ENCODE data around the gene EXD1. TPM values are rescaled to one million over a fixed set of nuclear protein-coding genes. Genes with fewer than 3 reads are reported as not detected.

EXD1 gene
- total and polyA plus RNA-seq, 2 of the 13 experiments (the other 11 are each of a cell fraction or from before 2014, with no cell fraction given), result not detected

DNA sequence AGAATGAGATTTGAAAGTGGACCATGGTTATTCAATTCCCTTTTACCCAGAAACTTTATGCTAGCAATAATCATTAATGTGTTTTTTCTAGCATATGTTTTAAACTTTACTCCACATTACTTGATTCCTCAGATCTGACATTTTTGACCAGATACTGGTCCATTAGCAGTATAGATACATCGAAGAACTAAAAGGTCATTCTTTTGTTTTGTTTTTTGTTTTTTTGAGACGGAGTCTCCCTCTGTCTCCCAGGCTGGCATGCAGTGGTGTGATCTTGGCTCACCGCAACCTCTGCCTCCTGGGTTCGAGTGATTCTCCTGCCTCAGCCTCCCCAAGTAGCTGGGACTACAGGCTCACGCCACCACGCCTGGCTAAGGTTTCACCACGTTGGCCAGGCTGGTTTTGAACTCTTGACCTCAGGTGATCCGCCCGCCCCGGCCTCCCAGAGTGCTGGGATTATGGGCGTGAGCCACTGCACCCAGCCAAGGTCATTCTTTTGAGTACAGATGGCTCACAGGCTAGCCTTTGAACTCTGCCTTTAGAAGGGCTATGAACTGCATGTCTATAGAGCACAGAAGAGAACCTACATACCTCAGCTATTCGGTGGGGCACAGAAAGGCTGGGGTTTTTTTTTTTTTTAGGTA is 29.1 kb upstream of the EXD1 start (continued):
- TF ChIP-seq SMAD1 (CRISPR knock-in tag; IDR thresholded peaks at IDR 0.05; ENCODE audit: borderline replicate concordance, low read depth) (no peak), ZNF572 (CRISPR knock-in tag; IDR thresholded peaks at IDR 0.05) (no peak), ZSCAN9 (CRISPR knock-in tag; IDR thresholded peaks at IDR 0.05; ENCODE audit: borderline replicate concordance) (peak; percentile 81), SRY (CRISPR knock-in tag; IDR thresholded peaks at IDR 0.05) (peak; percentile 37; the same call in 1 of the 2 replicates), ASH2L (IDR thresholded peaks at IDR 0.05; ENCODE audit: insufficient read length, low read depth, low read length) (peak; percentile 52), SPEN (CRISPR knock-in tag; IDR thresholded peaks at IDR 0.05; ENCODE audit: low read depth) (peak; percentile 53; the same call in 1 of the 2 replicates), HOXA3 (CRISPR knock-in tag; IDR thresholded peaks at IDR 0.05) (peak; percentile 89), ZNF550 (CRISPR knock-in tag; IDR thresholded peaks at IDR 0.05; ENCODE audit: borderline replicate concordance) (no peak), ESRRA (CRISPR knock-in tag; IDR thresholded peaks at IDR 0.05; ENCODE audit: low read depth) (peak; percentile 98), ZNF234 (CRISPR knock-in tag; conservative IDR thresholded peaks at IDR 0.05) (no peak), ZNF501 (CRISPR knock-in tag; IDR thresholded peaks at IDR 0.05) (peak; percentile 62)
- TF ChIP-seq, protein P1, sequence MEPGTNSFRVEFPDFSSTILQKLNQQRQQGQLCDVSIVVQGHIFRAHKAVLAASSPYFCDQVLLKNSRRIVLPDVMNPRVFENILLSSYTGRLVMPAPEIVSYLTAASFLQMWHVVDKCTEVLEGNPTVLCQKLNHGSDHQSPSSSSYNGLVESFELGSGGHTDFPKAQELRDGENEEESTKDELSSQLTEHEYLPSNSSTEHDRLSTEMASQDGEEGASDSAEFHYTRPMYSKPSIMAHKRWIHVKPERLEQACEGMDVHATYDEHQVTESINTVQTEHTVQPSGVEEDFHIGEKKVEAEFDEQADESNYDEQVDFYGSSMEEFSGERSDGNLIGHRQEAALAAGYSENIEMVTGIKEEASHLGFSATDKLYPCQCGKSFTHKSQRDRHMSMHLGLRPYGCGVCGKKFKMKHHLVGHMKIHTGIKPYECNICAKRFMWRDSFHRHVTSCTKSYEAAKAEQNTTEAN (CRISPR knock-in tag; conservative IDR thresholded peaks at IDR 0.05), result 0 out of 2 replicates have a peak, but pooled peaks have one; percentile 75
- TF ChIP-seq, protein P2, sequence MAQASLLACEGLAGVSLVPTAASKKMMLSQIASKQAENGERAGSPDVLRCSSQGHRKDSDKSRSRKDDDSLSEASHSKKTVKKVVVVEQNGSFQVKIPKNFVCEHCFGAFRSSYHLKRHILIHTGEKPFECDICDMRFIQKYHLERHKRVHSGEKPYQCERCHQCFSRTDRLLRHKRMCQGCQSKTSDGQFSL (CRISPR knock-in tag; IDR thresholded peaks at IDR 0.05), result no peak
- TF ChIP-seq, protein P3, sequence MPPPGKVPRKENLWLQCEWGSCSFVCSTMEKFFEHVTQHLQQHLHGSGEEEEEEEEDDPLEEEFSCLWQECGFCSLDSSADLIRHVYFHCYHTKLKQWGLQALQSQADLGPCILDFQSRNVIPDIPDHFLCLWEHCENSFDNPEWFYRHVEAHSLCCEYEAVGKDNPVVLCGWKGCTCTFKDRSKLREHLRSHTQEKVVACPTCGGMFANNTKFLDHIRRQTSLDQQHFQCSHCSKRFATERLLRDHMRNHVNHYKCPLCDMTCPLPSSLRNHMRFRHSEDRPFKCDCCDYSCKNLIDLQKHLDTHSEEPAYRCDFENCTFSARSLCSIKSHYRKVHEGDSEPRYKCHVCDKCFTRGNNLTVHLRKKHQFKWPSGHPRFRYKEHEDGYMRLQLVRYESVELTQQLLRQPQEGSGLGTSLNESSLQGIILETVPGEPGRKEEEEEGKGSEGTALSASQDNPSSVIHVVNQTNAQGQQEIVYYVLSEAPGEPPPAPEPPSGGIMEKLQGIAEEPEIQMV (CRISPR knock-in tag; IDR thresholded peaks at IDR 0.05; ENCODE audit: low read depth), result peak; percentile 94
- TF ChIP-seq, protein P4, sequence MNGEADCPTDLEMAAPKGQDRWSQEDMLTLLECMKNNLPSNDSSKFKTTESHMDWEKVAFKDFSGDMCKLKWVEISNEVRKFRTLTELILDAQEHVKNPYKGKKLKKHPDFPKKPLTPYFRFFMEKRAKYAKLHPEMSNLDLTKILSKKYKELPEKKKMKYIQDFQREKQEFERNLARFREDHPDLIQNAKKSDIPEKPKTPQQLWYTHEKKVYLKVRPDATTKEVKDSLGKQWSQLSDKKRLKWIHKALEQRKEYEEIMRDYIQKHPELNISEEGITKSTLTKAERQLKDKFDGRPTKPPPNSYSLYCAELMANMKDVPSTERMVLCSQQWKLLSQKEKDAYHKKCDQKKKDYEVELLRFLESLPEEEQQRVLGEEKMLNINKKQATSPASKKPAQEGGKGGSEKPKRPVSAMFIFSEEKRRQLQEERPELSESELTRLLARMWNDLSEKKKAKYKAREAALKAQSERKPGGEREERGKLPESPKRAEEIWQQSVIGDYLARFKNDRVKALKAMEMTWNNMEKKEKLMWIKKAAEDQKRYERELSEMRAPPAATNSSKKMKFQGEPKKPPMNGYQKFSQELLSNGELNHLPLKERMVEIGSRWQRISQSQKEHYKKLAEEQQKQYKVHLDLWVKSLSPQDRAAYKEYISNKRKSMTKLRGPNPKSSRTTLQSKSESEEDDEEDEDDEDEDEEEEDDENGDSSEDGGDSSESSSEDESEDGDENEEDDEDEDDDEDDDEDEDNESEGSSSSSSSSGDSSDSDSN (CRISPR knock-in tag; IDR thresholded peaks at IDR 0.05), result peak; percentile 57
- TF ChIP-seq, protein P5, sequence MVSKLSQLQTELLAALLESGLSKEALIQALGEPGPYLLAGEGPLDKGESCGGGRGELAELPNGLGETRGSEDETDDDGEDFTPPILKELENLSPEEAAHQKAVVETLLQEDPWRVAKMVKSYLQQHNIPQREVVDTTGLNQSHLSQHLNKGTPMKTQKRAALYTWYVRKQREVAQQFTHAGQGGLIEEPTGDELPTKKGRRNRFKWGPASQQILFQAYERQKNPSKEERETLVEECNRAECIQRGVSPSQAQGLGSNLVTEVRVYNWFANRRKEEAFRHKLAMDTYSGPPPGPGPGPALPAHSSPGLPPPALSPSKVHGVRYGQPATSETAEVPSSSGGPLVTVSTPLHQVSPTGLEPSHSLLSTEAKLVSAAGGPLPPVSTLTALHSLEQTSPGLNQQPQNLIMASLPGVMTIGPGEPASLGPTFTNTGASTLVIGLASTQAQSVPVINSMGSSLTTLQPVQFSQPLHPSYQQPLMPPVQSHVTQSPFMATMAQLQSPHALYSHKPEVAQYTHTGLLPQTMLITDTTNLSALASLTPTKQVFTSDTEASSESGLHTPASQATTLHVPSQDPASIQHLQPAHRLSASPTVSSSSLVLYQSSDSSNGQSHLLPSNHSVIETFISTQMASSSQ (IDR thresholded peaks at IDR 0.05; ENCODE audit: low read depth), result peak; percentile 55
- TF ChIP-seq, protein P5 (CRISPR knock-in tag; IDR thresholded peaks at IDR 0.05; ENCODE audit: borderline replicate concordance), result peak; percentile 69; the same call in 1 of the 2 replicates

Data from HepG2 (cell line).